AG09309 (cell line): ENCODE data around the gene PEG3.

ENCODE experiments used
- DNase-seq: peaks from one replicate; pipeline ENCODE4 v3.0.0-alpha.2; 2010; ENCODE audit warnings: low read depth
- H3K4me3 ChIP-seq: 2 replicates; pipeline ENCODE4 v1.5.1; 2011; ENCODE audit warnings: mild to moderate bottlenecking, low read depth, low read length, moderate library complexity; ENCODE audit not compliant: control insufficient read depth
- CTCF ChIP-seq: IDR thresholded peaks from 2 replicates; pipeline ENCODE4 v1.5.1; 2011; ENCODE audit warnings: mild to moderate bottlenecking, low read depth, low read length, inconsistent platforms; ENCODE audit not compliant: insufficient read depth, control insufficient read depth; ENCODE audit errors: missing control alignments

PEG3 gene

DNA sequence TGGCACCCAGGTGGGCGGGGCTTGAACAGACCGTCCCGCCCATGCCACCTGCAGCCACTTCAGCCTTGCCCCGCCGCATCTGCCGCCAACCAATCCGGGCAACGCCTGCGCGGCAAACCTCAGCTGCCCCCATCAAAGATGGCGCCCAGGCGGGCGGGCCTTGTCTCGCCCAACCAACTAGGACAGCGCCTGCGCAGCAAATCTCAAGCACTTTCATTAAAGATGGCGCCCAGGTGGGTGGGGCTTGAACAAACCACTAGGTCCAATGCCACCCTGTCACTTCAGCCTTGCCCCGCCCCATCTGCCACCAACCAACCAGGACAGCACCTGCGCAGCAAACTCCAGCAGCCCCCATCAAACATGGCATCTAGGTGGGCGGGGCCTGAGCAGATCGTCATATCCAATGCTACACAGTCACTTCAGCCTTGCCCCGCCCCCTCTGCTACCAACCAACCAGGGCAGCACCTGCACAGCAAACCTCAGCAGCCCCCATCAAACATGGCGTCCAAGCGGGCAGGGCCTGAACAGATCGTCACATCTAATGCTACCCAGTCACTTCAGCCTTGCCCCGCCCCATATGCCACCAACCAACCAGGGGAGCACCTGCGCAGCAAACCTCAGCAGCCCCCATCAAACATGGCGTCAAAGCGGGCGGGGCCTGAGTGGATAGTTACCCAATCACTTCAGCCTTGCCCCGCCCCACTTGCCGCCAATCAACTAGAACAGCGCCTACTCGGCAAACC lies 1.4 kb downstream of the PEG3 start:
- no peak for DNase-seq
- H3K4me3 ChIP-seq: no peak overlapping the region
- no peak for TF ChIP-seq CTCF

GRCh38 chr19:56838024-56838908 lies 2.3 kb downstream of the PEG3 start:
- DNase-seq: no peak
- H3K4me3 ChIP-seq: no peak overlapping the region

DNA sequence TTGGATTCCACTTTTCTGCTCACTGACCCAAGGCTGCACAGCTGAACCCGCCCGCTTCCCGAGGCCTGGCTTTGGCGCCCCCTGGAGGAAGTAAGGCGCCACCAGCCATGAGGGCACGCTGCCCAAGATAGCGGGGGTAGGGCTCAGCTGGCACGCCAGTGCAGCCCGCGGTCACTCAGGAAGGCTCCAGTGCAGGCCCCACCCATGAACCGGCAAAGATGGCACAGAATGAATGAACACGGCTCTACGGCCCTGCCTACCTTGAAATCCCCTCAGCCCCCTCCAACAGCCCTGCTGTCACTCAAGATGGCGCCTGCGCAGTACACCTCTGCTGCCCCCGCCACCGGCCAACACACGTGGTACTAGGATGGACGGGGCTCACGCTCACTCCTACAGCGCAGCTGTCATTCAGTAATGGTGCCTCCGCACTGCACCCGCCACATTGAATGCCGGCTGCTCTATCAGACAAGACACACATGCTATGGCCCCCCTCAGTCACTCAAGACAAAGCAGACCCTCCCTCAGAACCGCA lies 3.0 kb downstream of the PEG3 start:
- TF ChIP-seq CTCF: no peak
- H3K4me3 ChIP-seq: no peak overlapping the region
- no peak for DNase-seq

More at GRCh38 chr19:56838024-56838908, 2.3 kb downstream of the PEG3 start:
- TF ChIP-seq CTCF: no peak

DNA sequence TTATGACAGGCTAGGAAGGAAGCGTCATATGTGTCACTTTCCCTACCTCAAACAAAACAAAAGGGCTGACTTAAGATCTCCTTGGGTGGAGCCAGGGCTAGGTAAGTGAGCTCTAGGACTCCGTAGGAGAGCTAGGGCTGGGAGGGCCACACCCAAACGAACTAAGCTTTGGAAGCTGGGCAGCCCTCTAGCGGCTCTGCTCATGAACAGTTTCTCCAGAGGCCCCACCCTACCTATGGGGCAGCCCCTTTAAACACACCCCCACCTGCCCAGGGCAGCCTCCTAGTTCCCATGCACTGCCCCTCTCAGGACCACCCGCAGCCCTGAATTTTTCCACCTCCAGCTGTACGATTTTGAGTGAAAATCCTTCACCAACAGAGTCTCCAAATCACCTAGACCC lies 3.5 kb downstream of the PEG3 start:
- no peak for DNase-seq
- no peak for TF ChIP-seq CTCF
- no peak overlapping the region for H3K4me3 ChIP-seq

DNA sequence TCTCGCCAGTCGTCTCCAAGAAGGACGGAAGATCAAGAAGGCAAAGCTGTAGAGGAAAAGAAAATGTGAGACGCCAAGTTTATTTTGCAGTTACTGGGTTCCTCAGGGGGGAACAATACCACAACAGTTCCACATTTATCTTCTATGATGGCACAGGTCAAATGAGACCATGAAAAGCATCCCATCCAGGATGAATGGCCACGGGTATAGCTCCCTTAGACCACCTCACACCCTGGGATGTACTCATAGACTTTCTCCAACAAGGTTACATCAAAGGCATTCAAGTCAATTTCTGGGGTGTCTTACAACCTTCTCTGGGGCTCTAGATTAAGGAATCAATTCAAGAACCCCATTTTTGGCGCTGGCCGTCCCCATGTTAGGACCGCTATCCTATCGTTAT lies 4.5 kb downstream of the PEG3 start:
- DNase-seq: no peak
- TF ChIP-seq CTCF: no peak
- H3K4me3 ChIP-seq: no peak overlapping the region

GRCh38 chr19:56835401-56835800 lies 5.1 kb downstream of the PEG3 start:
- DNase-seq: no peak
- no peak overlapping the region for H3K4me3 ChIP-seq
- TF ChIP-seq CTCF: no peak
